Prostate gland (tissue), 2 donors: ENCODE results near the gene OPTN. TPM values are rescaled to one million over a fixed set of nuclear protein-coding genes. Genes with fewer than 3 reads are reported as not detected.

Experiments
- DNase-seq: peaks from one replicate; pipeline ENCODE4 v3.0.0-alpha.2; 2019; ENCODE audit warnings: low spot score
- H3K27ac ChIP-seq, 2 donors: fragments of 200-600 bp; sonication (generic); 2 replicates each; pipeline ENCODE4 v1.5.1; 2017 to 2019
- H3K27me3 ChIP-seq: fragments of 200-600 bp; sonication (generic); replicated peaks from 2 replicates; pipeline ENCODE4 v1.5.1; 2019; ENCODE audit not compliant: insufficient read depth
- H3K36me3 ChIP-seq, 2 donors: fragments of 200-600 bp; sonication (generic); 1 replicate in 1 of 2; 2 replicates in 1 of 2; pipeline versions ENCODE4 v1.5.1 to v1.8.1; 2017 to 2019
- H3K4me1 ChIP-seq: fragments of 200-600 bp; sonication (generic); replicated peaks from 2 replicates; pipeline ENCODE4 v1.5.1; 2019
- H3K4me3 ChIP-seq, 2 donors: fragments of 200-600 bp; sonication (generic); 2 replicates each; pipeline ENCODE4 v1.5.1; 2017 to 2019
- H3K9me3 ChIP-seq: fragments of 200-600 bp; sonication (generic); 2 replicates; pipeline ENCODE4 v1.5.1; 2017
- POLR2A ChIP-seq: fragments of 450-650 bp; IDR thresholded peaks from one replicate; pipeline ENCODE4 v1.6.1; 2016; ENCODE audit warnings: antibody characterized with exemption, mild to moderate bottlenecking
- POLR2AphosphoS5 ChIP-seq: sonication (generic); formaldehyde crosslinking; IDR thresholded peaks from one replicate; pipeline ENCODE4 v1.6.1; 2017; ENCODE audit warnings: antibody characterized with exemption
- WGBS: methylation state at CpG from one replicate; pipeline ENCODE4 v1.1.5; 2018; 5-methylcytosine and 5-hydroxymethylcytosine counted together
- intact Hi-C: fragments of 100-400 bp; cut with DNase I; formaldehyde crosslinking; loops from one replicate; pipeline ENCODE4 v1.14.2; 2022
- total RNA-seq, 2 donors: library from RNA; depleted of rRNA; stranded (reverse); fragments of >200 nt; gene quantifications; one replicate each; pipeline ENCODE4 v1.1.0, GENCODE V29; 2016
- TF ChIP-seq, protein P1 (sequence below), 4 experiments: fragments of 200-600 bp in 2 of 4; fragments of 450-650 bp in 2 of 4; sonication (generic) in 2 of 4; IDR thresholded peaks; 1 replicate in 3 of 4; 2 replicates in 1 of 4; pipeline ENCODE4 v1.5.1; 2016 to 2019; ENCODE audit warnings: antibody characterized with exemption in 4 of 4, mild to moderate bottlenecking in 2 of 4, moderate library complexity in 2 of 4

OPTN gene
- total RNA-seq, 2 donors from 2014 or later = 19.2 to 69.9 TPM

DNA sequence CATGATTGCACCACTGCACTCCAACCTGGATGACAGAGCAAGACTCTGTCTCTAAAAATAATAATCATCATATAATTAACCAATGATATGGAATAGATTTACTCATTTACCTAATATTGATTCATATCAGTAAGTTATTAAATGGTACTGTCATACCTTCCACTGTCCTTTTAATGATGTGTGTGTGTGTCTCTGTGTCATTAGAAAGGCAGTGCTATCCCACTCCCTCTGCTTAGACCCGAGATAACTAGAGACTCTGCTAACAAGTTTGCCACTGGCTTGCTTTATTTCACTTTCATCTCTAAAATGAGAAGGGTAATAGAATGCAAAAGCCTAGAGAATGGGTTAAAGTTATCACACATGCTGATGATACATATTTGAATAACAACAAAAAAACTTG, 82.5 kb downstream of the OPTN start:
- no peaks in the 10 kb centered on the region for H3K9me3 ChIP-seq
- TF ChIP-seq, protein P1, sequence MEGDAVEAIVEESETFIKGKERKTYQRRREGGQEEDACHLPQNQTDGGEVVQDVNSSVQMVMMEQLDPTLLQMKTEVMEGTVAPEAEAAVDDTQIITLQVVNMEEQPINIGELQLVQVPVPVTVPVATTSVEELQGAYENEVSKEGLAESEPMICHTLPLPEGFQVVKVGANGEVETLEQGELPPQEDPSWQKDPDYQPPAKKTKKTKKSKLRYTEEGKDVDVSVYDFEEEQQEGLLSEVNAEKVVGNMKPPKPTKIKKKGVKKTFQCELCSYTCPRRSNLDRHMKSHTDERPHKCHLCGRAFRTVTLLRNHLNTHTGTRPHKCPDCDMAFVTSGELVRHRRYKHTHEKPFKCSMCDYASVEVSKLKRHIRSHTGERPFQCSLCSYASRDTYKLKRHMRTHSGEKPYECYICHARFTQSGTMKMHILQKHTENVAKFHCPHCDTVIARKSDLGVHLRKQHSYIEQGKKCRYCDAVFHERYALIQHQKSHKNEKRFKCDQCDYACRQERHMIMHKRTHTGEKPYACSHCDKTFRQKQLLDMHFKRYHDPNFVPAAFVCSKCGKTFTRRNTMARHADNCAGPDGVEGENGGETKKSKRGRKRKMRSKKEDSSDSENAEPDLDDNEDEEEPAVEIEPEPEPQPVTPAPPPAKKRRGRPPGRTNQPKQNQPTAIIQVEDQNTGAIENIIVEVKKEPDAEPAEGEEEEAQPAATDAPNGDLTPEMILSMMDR (IDR thresholded peaks at IDR 0.05) = no peak
- no peak for TF ChIP-seq POLR2A
- no peak for TF ChIP-seq POLR2AphosphoS5
- DNase-seq = no peak
- intact Hi-C loops = no loop called here
- H3K27ac ChIP-seq = no peak overlapping the region
- no peaks in the 10 kb centered on the region for H3K27me3 ChIP-seq
- H3K4me3 ChIP-seq = no peak overlapping the region
- WGBS = 89% methylated on average over 1 of the region's 1 CpG
- no peaks in the 10 kb centered on the region for H3K36me3 ChIP-seq
- no peaks in the 10 kb centered on the region for H3K4me1 ChIP-seq

DNA sequence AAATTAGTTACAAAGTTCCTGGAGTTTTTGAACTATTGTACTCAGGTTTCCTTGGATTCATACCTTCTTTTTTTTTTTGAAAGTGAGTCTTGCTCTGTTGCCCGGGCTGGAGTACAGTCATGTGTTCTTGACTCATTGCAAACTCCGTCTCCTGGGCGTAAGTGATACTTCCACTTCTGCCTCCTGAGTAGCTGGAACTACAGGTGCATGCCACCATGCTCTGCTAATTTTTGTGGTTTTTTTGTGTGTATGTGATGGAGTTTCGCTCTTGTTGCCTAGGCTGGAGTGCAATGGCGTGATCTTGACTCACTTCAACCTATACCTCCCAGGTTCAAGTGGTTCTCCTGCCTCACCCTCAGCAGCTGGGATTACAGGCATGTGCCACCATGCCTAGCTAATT, 83.7 kb downstream of the OPTN start:
- H3K27ac ChIP-seq = no peak overlapping the region
- TF ChIP-seq, protein P1 (IDR thresholded peaks at IDR 0.05) = no peak
- no peak for TF ChIP-seq POLR2A
- TF ChIP-seq POLR2AphosphoS5 = no peak
- intact Hi-C loops = no loop called here
- no peak overlapping the region for H3K4me3 ChIP-seq
- DNase-seq = no peak
- H3K4me1 ChIP-seq = no peaks in the 10 kb centered on the region
- no peaks in the 10 kb centered on the region for H3K36me3 ChIP-seq
- WGBS = 85% methylated on average over 5 of the region's 5 CpGs
- H3K27me3 ChIP-seq = no peaks in the 10 kb centered on the region
- H3K9me3 ChIP-seq = no peaks in the 10 kb centered on the region

DNA sequence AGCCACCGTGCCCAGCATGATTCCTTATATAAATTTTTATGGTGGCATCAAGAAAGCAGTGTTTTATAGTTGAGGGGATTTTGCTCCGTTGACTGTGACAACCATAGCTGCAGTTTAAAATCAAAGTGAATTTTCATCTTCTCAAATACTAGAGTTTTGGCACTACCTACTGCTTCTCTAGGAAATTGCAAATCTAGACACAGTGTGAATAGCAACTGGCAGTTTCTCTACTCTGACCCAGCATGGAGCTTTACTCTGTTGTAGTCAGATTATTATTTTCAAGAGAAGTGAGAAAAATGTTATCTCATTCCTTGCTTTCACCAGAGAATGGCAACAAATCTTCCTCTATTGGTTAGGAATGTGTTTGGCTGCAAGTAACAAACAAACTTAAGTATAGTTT, 84.3 kb downstream of the OPTN start:
- intact Hi-C loops = no loop called here
- no peaks in the 10 kb centered on the region for H3K4me1 ChIP-seq
- TF ChIP-seq POLR2A = no peak
- TF ChIP-seq, protein P1 (IDR thresholded peaks at IDR 0.05) = no peak
- no peak for TF ChIP-seq POLR2AphosphoS5
- H3K4me3 ChIP-seq = no peak overlapping the region
- DNase-seq = no peak
- no peaks in the 10 kb centered on the region for H3K36me3 ChIP-seq
- no peaks in the 10 kb centered on the region for H3K9me3 ChIP-seq
- WGBS = 59% methylated on average over 2 of the region's 2 CpGs
- no peak overlapping the region for H3K27ac ChIP-seq
- no peaks in the 10 kb centered on the region for H3K27me3 ChIP-seq

DNA sequence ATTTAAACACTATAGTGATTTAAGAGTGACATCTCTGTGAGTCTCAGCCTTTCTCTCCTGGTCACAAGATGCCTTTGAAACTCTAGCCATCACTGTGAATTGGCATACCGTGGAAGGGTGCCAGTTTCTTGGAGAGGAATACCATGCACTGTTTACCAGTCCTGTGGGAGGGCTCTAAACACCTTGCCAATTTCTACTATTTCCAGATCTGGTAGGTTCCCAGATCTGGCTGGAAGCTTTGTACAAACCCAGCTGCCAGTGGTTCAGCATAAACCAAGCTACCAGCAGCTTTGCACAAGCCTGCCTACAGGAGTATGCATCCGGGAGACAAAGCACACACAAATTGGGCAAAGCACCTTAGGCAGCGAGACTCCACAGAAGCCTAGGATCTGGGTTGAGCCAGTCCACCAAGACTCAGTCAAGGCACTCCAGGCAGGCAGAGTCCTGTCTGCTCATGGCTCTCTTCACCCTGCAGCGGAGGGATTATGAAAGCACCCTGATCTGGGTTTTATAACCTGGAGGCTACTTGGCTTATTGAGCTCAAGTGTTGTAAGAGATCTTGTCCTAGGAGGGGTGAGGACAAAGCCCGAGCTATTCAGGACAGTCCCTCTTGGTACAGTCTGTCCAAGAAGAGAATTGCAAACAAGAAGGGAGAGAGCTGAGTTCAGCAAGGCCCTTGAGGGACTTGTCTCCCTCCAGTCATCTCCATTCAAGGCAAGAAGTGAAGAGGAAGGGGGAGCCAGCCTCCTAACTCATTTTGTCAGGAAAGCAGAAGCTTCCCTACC, 85.0 kb downstream of the OPTN start:
- intact Hi-C loops = no loop called here
- 40% methylated on average over 5 of the region's 5 CpGs for WGBS
- Histone ChIP-seq H3K36me3 (no peaks in the 10 kb centered on the region), H3K27ac (no peak overlapping the region), H3K27me3 (no peaks in the 10 kb centered on the region), H3K4me1 (no peaks in the 10 kb centered on the region), H3K9me3 (no peaks in the 10 kb centered on the region), H3K4me3 (no peak overlapping the region)
- TF ChIP-seq POLR2A (no peak), POLR2AphosphoS5 (no peak)
- TF ChIP-seq, protein P1 (IDR thresholded peaks at IDR 0.05) = no peak
- DNase-seq = peak; percentile 29

DNA sequence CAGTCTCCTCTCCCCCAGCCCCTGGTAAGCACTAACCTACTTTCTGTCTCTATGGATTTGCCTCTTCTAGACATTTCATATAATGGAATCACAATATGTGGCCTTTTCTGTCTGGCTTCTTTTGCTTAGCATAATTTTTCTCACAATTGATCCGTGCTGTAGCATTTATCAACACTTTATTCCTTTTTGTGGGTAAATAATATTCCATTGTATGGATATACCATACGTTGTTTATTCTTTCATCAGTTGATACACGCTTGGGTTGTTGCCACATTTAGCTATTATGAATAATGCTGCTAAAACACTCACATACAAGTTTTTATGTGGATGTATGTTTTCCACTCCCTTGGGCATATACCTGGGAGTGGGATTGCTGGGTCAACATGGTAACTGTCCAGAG, 87.2 kb downstream of the OPTN start:
- intact Hi-C loops = no loop called here
- WGBS = 98% methylated on average over 3 of the region's 3 CpGs
- Histone ChIP-seq H3K27ac (no peak overlapping the region), H3K4me3 (no peak overlapping the region), H3K27me3 (no peaks in the 10 kb centered on the region), H3K36me3 (no peaks in the 10 kb centered on the region), H3K9me3 (no peaks in the 10 kb centered on the region), H3K4me1 (no peaks in the 10 kb centered on the region)
- TF ChIP-seq POLR2AphosphoS5 (no peak), POLR2A (no peak)
- TF ChIP-seq, protein P1 (IDR thresholded peaks at IDR 0.05) = no peak
- DNase-seq = no peak
